HG03457 (cell line): ENCODE data around the gene SUGCT.
"Not testable (repeated sequence)": the region's sequence is repeated elsewhere in the genome, so short reads cannot be mapped to it uniquely, and the experiment has no call there.

Experiments used
- ATAC-seq: cut with Tn5 transposase; IDR thresholded peaks from one replicate; pipeline ENCODE4 v1.9.1; 2021; ENCODE audit warnings: moderate number of reproducible peaks; ENCODE audit not compliant: unreplicated experiment

SUGCT gene

DNA sequence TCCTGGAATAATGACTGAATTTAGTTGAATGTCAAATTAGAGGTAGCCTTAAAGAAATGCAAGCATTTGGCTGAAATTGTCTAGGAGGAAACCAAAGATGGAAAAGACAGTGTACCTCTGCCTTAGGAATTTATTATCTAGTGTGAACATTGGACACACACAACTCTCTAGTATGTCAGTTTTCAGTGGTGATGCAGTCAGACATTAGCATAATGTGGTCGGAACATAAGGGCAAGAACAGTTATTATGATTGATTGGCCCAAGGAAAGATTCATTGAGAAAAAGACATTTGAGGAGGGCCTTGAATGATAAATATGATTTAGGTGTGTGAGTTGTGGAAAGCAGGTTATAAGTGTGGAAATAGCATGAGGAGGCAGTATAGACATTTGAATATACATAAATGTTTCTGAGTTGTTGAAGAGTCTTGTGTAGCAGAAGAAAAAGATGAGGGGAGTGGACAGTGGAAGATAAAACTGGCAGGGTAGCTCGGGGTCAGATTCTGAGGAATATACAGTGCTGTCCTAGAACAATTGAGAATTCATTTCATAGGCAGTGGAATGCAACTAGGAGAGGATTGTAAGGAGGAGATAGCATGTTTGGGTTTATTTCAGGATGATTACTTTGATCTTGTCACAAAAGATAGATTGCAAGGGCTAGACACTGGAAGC lies 414.7 kb downstream of the SUGCT start:
- ATAC-seq = no peak

DNA sequence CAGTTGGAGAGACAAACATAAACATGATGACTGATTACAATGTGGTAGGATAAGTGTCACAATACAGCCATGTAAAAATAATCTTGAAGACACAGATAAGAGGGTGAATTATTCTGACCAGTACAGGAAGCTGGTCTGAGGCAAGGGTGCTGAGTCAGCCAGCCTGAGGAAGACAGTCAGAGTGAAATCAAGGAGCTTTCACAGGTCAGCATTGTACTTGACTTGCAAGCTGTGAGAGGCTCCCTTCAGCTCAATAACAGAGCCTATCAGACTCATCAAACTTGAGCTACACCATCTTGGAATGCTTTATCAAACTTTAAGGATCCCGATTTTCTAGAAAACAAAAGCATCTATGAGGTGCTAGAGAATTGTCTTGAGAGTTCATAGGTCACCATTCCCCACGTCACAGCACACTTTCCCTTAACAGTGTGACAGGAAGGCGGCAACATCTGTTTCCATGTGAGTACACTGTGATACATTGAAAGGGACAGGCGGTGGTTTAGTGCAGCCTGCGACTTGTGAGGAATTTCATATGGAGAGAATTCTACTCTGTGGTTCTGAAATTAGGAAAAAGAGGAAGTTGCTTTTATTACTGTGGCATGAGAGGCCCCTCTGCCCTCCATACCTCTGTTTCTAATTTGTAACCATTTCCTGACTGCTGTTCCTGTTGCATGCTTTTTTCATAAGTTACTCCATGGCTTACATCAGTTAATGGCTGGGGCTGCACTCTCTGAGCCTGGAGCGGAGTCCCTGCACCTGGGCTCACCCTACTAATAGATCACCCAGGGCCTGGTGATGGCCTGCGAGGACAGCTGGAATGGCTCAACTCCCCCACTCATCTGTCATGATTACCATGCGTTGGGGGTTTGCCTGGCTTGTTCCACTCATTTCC lies 417.1 kb downstream of the SUGCT start:
- peak; percentile 77 for ATAC-seq

DNA sequence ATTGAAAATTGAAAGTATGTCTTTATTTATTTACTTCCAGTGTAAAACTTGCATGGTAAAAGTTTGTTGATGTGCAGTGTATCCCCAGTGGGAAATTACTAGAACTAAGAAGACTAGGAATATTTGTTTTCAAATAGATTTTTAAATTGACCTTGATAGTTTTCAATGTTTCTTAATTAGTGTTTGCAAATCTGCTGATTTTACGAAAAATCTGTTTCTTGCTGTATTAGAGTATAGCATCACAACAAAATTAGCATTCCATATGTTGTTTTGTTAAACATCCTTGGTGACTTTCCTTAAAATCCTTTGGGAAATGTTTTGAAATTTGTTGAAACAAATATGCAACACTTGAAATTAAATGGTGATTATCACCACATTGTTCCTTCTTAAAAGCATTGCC lies 425.9 kb downstream of the SUGCT start:
- ATAC-seq = no peak

DNA sequence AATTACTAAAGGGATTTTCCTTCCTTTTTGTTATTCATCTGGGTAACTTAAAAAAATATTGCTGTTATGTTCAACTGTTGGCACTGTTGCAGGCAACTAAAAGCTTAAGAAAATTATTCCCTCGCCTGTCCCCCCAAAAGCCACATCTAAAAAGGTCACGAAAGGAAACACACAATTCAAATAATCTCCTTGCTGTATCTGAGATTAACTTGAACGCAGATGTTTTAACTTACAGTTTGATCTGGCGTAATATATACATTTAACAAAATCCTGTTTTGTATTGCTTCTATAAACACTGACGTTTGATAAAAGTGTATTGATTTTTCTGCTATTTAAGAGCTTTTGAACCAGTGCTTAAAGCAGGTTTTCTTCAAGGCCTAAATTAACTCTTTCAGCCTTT lies 432.1 kb downstream of the SUGCT start:
- ATAC-seq = no peak

DNA sequence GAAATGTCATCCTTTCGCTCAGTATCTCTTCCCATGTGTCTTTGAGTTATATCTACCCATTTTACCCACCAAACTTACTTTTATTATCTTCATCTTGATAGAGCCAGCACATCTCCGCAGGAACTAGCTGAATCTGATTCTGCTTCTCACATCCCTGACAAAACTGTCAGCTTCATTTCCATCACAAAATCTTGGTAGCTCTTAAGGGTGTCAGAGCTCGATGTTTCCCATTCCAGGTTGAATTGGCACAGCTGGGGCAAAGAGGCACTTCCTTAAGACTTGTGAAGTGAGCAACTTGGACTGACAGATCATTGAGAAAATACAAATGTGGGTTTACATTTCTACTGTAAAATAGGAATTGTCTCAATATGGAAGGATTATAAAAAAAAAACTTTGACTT lies 434.5 kb downstream of the SUGCT start:
- ATAC-seq = no peak

DNA sequence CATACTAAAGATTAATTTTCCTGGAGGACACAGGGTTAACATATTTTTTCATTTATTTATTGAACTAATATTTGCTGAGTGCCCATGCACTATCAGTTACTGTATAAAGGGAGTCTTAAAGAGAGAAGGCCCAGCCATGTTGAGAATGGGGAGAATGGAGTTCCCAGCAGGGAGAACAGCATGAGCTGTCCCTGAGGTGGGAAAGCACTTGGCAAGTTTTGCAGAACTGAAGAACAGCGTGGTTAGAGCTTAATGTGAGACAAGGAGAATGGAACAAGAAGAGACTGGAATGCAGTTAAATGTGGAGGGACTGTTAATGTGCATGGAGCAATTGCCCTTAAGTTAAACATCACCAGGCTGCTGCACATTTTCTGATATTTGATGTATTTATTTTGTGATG lies 435.4 kb downstream of the SUGCT start:
- no peak for ATAC-seq

DNA sequence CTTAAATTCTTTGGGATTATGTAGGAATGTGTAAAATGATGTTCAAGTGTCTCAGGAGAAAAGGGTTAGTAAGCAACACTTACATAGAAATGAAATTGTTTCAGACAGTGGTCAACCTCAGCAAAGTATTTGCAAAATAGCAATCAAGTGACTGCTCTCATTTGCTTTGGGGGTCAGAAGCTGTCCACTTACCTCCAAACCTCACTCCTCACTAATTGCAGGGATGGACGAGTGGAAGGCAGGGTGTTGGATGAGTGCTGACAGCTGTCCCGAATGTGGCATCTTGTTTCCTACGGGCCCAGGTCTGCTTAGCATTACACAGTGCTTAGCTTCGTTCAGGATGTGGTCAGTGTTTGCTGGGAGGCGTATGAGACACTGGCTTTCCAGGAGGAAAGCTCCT lies 437.0 kb downstream of the SUGCT start:
- no peak for ATAC-seq

DNA sequence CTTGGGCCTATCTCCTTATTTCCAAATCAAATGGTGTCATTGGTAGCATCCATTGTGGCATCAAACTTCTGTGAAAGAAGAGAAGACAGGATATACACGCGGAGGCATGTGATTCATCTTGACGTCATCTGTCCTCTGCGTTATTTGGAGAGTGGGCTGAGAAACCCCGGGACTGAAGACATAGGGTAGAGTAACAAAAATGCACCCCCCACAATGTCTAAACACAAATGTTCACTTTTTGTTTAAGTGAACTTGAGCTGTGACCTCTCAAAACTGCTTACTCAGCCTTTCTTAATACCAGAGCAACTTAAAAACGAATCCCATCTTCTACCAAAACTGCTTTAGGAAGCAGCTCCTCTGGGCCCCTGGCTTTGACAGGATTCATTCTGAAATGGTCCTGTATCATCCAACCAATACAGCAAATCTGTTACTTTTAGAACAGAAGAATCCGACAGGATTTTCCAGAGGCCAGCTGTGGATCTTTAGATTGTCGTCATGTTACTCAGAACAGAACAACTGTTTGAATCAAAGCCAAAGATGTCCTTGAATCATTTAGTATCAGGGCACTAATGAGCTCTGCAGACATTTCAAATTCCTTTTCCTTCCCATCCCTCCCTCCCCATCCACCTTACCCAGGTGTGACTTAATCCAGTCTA lies 438.1 kb downstream of the SUGCT start:
- no peak for ATAC-seq

DNA sequence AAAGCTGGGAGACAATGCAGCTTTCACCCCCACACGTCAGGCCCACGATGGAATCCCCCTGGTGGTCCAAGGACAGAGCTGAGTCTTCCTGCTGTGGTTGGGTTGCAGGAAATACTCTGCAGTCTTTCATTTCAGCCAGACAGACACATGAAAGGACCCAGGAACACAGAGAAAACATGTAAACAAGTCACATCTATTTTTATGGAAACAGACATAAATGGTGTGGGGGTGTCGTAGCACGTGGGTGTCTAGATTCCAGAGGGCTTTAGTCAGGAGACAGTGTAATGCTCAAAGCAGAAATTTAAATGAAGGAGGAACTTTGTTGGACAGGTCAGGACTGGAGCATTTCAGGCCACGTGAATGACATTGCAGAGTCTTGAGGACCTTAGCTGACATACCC lies 444.6 kb downstream of the SUGCT start:
- no peak for ATAC-seq

DNA sequence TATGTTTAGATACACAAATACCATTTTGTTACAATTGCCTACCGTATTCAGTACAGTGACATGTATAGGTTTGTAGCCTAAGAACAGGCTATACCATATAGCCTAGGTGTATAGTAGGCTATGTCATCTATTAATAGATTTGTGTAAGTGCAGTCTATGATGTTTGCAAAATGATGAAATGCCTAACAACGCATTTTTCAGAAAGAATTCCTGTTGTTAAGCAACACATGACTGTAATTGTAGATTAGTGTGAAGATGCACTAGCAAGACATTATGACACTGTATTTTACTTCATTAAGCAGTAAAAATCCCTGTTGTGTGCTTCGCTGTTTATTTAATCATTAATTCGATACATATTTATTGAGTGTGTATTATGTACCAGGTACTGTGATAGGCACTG lies 446.0 kb downstream of the SUGCT start:
- no peak for ATAC-seq

DNA sequence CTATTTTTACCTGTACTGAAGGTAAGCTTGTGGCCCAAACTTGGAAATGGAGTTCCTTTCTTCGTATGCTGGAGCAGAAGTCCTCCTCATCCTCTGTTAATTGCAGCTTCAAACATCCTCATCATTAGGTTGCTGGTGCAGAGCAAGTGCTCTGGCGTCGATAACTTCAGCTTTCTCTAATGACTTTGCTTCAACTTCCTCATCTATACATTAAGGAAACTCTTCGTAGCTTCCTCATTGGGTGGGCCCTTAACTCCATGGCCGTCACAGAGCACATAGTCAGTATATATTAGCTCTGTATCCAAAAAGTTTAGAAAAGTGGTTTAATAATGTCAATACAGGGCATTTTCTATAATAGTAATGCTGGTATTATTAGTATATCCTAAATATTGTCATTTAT lies 447.7 kb downstream of the SUGCT start:
- no peak for ATAC-seq

DNA sequence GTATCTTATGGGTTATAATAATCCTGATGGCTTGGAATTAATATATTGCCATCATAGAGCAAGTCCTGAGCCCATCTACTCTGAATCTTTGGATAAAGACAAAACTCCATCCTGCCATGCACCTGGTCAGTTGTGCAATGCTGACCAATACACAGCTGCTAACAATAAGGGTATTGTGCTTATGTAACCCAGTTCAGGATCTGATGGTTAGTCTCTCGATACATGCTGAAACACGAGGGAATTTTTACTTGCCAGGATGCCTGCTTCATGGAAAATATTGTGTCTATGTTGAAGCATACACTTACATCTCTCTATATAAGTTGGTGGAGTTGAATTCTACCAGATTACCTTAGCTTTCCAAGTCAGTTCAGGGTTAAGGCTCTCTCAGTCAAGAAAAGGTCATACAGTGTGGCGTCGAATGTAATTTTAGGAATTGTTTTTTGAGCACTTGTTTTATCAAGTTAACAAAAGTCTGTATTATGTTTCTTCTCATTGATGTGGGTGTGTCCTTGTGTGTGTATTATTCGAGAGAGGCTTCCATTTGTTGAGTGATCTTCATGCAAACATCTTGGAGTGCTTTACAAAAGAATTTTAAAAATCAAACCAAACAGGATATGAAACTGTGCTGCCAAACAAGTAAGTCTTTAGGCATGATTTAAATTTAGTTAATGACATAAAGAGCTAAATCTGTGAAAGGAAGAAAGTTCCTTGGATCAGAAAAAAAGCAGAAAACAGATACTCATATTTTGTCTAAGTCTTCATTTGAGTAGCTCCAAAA lies 449.1 kb downstream of the SUGCT start:
- ATAC-seq = no peak

DNA sequence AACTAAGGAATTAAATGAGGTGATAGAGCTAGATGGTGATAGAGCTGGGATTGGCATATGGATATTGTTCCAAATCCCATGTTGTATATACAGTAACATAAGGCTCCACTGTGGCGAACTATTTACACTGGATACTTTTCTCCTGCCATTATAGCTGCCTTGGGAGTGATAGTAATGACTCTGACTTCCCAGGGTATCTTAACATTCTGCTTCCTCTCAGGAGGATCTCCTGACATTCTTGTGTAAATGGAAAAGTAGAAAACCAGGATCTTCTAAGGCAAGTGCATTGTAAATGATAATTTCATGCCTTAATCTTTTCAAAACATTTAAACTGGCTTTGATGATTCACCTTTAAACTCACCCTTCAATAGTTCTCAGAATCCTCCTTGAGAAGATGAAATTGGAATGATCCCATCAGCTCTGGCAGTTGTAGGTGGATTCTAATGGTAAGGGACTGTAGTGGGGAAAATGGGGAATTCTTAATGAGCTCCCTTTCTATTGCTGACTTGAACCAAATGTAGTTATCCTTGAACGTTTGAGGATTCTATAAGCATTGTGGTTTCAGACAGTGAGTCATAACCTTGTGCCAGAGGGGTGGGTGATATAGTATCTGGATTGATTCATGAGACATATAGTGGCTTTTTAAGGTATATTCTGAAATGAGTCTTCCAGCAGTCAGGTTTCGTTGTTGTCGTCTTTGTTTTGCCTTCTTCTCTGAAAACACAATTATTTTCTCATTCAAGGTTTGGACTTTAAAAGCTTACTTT lies 450.0 kb downstream of the SUGCT start:
- ATAC-seq = no peak

DNA sequence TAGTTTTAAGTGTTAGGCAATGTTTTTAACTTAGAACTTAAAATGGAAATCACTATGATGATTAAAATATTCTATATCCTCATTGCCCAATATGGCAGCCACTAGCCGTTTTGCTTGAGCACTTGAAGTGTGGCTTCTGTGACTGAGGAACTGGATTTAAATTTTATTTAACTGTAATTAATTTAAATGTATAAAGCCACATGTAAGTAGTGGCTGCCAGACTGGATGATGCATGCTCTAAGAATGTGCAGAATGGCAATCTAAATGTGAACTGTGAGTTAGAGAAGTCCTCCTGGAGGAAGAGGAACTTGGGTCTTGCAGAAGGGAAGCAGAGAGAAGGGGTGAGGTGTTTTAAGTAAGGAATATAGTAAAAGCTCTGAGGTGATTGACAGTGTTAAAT lies 451.4 kb downstream of the SUGCT start:
- no peak for ATAC-seq

DNA sequence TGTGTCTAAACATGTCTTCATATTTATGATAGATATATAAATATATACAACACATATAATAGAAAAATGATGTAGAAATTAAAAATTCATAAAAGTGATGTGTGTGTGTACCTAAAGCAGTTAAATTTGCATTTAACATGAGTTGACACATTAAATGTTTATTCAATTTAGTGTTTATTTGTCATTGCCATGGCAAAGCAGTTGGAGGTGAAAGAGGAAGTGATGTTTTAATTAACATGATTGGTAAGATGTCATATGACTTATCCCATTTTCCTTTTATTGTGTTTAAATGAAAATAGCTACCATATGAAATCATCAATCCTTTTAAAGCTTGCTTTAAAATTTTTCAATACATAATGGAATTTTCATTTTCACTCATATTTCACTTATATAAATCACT lies 452.6 kb downstream of the SUGCT start:
- no peak for ATAC-seq

DNA sequence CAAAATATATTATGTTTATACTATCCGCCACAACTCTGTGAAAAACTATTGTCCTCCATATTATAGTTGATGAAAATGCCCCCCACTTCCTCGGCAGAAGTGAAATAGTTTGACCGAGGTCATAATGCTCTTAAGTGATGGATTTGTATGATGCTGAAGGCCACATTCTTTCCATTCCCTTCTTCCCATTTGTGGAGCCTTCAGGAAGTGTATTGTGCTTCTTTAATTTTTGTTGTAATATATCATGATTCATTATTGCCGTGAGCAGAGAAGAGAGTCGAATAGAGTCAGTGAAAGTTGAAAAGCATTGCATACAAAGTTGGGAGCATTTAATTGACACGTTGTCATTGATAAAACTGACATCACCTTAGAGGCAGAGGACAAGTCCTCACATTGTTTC lies 460.3 kb downstream of the SUGCT start:
- no peak for ATAC-seq

DNA sequence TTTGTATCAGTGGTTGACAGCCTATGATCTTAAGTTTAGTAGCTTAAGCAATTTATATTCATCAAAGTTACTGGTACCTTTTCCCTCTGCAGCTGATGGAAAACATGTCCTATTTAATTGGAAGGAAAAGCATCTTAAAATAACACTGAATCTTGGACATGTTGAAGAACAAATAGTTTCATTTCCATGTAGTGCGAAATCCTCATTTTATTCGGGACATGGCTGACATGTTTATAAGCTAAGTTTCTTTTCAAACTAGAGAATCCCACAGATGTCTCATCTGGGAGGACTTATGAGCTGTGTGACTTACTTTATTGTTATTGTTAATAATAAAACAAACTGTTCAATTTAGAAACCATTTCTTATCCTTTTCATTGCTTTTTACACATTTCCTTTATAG lies 461.0 kb downstream of the SUGCT start:
- ATAC-seq = no peak

DNA sequence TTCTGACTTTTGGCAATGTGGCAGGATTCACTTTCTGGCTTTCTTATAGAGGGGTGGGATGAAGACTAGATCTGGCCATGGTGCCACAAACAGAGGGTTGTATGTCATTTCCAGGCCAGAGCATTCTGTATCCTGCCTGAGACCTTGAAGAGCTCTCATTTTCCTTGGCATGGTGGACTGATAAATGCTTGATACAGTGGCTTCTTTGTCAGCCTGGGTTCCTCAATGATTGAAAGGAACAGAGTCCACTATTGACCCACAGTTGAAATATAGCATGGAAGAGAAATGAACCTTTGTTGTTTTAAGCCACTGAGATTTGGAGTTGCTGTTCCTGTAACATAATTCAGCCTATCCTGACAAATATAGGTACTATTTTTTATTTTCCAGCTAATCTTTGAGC lies 462.7 kb downstream of the SUGCT start:
- ATAC-seq = no peak

DNA sequence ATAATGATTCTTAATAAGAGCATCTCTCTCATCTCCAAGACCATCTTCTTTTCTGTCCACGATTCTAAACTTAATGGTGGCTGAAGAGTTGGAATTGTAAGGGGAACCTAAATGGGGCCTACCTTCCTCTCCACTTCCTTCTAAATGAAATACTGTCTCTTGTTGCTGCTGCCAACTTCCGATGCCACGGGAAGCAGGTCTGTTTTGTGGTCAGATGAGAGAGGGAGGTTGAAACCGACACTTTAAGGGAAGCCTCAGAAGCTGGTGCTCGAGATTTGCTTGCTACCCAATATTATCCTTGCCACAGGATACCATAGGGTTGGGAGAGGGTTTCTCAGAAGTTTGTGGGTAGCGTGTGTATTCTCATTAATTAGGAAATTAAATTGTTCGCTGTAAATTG lies 464.1 kb downstream of the SUGCT start:
- no peak for ATAC-seq

DNA sequence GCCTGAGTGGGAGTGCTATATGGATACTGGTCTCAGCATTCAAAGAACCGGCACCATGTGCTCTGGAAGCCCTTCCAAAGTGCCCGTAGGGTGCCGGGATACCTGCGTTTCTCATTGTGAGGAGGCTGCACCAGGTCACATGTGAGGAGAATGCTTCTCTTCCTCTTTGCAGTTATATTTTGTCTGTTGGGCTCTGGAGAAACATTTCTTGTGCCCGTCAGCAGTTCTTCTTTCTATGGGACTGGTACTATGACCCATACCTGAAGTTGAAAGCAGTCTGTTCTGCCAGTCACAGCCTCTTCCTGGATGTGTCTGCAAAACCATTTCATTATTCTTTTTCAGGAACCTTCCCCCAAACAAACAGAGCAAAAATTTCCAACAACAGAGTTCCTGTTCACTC lies 465.0 kb downstream of the SUGCT start:
- no peak for ATAC-seq

DNA sequence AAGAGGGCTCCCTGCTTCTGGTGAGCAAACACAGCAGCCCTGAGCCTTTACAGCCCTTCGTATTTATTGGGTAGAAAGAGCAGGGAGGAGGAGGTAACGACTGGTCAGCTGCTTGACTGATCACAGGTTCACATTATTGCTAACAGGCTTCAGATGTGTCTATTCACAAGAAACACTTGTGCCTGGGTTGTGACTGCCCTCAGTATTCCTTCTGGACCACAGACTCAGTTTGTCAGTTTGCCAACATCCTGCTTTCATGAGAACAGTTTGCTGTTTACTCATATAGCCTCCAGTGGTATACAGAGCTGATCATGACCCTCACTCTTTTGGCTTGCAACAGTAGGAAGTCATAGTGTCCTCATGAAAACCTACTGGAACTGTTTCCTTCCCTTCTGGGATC lies 467.5 kb downstream of the SUGCT start:
- not testable (repeated sequence) for ATAC-seq
